Stimulated activated CD8-positive, alpha-beta memory T cell treated with anti-CD3 and anti-CD28 coated beads, Interleukin-7, amount 100 ng/mL, for 1 hour (primary cell): ENCODE results near the gene GLTP.
A peak's percentile ranks its signal among the peaks of the same experiment; 100 is the strongest.
"Not testable (repeated sequence)": the region's sequence is repeated elsewhere in the genome, so short reads cannot be mapped to it uniquely, and the experiment has no call there.

Source experiments
- DNase-seq, 2 donors: peaks; one replicate each; pipeline ENCODE4 v3.0.0-alpha.2; 2020; ENCODE audit warnings: low read depth in 2 of 2

The GLTP gene, protein sequence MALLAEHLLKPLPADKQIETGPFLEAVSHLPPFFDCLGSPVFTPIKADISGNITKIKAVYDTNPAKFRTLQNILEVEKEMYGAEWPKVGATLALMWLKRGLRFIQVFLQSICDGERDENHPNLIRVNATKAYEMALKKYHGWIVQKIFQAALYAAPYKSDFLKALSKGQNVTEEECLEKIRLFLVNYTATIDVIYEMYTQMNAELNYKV

DNA sequence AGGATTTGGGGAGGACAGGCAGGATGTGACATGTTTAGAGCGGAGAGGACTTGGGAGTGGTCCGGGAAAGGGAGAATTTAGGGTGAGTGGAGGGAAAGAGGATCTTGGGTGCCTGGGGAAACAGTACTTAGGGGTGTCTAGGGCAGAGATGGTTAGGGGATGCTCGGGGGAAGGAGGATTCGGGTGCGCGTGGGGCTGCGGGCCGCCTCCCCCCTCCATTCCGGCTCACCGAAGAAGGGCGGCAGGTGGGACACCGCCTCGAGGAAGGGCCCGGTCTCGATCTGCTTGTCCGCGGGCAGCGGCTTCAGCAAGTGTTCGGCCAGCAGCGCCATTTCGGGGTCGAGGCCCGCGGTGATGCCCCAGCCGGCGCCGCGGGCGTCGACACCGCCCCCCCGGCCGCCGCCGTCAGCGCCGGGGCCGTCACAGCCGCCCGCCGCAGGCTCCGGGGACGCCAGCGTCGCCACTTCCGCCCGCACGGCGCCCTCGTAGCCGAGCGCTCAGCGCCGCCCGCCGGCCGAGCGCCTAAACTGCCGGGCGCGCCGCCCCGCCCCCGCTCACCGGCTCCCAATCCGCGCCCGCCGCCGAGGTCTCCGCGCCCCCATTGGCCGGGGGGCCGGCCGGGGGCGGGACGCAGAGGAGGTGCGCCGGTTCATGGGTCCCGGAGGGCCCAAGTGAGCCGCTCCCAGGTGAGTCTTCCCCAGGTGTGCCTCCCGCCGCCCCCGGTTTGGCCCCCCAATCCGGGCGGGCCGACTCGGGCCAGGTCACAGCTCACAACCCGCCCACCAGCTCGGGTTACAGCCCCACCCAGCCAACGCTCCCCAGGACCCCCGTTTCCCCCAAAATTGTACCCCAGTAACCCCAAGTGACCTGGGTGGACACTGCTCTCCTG is at the start of gene GLTP:
Gene GLTP (minus strand): TSS at position 499 of the 889 bp plus-strand sequence. CDS start 167 bp downstream, at position 332.
- DNase-seq: peak; percentile 71 to 77

DNA sequence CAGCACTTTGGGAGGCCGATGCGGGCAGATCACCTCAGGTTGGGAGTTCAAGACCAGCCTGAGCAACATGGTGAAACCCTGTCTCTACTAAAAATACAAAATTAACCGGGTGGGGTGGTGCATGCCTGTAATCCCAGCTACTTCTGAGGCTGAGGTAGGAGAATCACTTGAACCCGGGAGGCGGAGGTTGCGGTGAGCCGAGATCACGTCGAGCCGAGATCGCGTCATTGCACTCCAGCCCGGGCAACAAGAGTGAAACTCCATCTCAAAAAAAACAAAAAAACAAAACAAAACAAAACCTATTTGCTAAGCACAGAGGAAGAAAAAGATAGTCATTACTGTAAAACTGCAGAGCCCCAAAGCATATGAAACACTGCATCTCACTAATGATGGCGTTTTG is 49.0 kb upstream of the GLTP start:
- DNase-seq: not testable (repeated sequence)

DNA sequence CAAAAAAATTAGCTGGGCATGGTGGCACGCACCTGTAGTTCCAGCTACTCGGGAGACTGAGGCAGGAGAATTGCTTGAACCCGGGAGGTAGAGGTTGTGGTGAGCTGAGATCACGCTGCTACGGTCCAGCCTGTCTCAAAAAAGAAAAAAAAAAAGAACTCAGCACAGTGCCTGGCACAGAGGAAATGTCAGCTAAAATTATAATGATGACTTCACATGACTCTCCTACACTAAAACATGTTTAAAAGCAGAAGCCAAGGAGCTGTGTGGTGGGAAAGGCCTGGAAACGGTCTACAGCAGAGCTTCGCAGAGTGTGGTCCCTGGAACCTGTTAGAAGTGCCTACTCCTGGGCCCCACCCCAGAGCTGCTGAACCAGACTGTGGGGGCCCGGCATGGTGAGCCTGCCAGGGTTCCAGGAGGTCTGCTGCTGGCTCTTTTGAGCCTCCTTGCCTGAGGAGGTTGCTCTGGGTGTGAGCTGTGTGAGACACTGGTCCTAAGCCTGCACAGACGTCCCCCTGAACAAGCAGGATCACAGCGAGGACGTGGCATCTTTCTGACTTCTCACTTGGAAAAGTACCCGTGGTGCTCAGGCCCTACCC is 47.8 kb upstream of the GLTP start:
- no peak for DNase-seq

DNA sequence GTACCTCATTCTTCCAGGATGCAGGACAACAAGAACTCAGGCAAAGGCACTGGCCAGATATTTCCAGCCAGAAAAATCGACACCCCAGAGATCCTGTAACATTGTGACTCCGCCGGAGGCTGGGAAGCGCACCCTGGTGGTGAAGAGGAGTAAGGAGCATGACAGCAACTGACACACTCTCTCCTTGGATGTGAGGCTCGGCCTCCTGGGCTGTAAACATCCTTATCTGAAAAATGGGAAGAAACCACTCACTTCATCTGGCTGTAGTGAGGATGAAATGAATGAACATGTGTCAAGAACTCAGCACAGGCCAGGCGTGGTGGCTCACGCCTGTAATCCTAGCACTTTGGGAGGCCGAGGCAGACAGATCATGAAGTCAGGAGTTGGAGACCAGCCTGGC is 47.3 kb upstream of the GLTP start:
- DNase-seq: no peak

DNA sequence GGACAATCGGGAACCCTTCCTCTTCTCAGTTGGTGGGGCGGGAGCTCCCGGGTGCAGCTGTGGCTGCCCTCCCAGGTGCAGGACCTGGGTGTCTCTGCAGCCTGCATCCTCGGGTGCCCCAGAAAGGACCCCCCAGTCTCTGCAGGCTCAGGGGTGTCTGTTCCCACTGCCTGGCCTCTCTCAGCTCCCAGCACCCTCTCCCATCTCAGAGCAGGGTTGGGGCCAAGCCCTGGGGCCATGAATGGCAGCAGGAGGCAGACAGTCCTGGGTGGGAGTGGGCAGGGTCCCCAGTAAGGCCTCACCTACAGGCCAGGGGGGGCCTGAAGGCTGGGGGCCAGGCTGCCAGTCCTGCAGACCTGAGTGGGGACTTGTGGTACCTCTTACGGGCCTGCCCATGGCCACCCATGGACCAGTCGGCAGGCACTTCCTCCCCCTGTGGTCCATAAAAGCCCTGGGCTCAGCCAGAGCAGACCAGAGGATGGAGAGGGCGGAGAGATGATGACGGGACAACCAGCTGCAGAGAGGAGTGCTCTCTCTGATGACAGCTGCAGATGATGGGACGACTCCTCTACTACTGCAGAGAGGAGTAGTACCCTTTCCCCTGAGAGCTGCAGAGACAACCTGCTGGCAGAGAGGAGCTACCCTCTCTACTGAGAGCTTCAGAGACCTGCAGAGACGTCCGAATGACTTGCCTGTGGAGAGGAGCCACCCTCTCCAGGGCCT is 46.3 kb upstream of the GLTP start:
- no peak for DNase-seq

DNA sequence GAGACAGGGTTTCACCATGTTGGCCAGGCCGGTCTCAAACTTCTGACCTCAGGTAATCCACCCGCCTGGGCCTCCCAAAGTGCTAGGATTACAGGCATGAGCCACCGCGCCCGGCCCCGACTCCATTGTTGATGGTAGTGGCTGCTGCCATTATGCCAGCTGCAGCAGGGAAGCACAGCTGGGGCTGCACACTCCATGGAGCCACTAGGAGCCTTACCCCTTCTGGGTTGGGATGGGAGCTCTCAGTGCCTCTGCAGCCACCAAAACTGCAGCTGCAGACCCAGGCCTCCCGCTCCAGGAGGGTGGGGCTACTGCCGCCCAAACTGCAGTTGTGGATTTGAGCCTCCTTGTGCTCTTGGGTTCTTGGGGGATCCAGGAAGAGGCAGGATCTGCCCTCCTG is 45.7 kb upstream of the GLTP start:
- no peak for DNase-seq

DNA sequence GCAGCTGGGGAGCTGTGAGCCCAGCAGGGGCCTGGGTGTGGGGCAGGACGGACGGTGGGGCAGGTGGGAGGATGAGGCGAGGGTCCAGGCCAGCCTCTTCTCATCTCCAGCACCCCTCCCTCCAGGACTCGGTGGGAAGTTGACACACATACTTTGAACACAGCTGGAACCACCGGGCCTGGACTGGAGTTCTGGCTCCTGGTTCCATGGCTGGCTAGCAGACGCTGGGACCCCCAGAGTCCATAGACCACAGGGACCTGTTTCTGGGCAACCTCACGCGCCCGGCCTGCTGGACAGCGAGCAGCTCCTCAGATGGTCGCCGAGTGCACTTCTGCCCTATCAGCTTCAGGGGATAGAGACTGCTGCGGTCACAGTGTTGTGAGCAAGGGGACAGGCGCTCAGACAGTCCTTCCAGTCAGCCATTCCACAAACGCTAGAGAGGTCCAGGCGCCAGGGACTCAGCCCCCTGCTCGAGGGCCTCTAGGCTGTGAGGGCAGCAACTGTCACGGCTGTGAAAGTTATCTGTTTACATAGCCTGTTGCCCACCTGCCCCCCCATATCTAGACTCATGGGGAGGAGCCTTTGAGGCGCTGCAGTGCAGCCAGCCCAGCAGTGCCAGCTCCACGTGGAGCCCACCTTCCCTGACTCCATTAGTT is 45.0 kb upstream of the GLTP start:
- no peak for DNase-seq

DNA sequence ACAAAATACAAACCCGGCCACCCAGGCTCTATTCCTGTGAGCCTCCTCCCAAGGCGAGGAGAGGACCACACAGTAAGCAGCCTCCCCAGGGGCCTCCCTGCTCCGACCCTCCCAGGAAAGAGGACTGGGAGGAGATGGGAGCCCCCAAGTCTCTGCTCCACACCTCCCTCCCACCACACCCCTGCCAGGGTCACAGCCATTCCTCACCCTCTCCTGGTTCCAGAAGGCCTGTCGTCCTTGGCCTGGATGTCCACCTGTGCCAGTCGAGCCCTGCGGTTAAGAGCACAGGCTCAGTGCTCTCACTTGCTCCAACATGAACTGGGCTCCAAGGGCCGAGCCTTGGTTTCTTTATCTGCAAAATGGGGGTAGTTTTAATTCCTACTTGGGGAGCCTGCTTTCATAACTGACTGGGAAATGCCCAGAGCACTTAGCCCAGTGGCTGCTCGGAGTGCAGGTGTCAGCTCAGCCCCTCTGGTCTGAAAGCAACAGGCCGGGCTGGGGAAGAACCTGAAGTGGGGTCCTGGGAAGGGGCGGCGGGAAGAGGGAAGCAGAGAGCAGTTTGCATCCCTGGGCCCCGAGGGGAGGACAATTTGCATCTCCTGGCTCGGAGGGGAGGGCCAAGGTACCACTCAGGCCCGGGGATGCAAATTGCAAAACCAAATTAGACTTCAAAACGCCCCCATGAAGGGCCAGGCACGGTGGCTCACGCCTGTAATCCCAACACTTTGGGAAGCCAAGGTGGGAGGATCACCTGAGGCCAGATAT is 43.3 kb upstream of the GLTP start:
- DNase-seq: no peak

DNA sequence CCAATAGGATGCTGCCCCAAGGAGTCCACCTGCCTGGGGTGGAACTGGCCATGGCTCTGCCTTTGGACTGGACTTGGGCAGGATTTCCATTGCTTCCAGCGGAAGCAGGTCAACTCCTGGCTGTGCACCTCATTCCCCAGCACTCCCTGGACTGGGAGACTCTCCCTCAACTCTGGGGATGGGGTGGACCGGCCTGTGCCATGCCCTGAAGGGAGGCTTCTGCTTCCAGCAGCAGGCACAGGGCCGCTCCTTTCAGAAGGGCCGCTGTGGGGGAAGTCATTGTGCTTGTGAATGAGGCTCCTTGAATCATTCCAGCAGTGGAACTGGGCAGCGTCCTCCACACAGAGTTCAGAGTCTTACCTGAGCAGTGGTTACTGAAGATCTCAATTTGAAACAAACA is 42.7 kb upstream of the GLTP start:
- DNase-seq: no peak

DNA sequence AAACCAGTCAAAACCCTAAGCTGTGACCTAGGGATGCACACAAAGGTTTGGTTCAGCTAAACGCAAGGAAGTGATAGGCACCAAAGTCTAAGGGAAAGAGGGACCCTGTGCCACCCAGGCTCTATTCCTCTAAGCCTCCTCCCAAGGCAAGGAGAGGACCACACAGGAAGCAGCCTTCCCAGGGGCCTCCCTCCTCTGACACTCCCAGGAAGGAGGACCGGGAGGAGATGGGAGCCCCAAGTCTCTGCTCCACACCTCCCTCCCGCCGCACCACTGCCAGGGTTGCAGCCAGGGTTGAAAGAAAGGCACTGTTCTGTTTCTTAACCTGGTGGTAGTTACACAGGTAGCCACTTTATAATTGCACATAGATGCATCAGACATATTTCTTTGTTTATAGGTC is 41.6 kb upstream of the GLTP start:
- no peak for DNase-seq

DNA sequence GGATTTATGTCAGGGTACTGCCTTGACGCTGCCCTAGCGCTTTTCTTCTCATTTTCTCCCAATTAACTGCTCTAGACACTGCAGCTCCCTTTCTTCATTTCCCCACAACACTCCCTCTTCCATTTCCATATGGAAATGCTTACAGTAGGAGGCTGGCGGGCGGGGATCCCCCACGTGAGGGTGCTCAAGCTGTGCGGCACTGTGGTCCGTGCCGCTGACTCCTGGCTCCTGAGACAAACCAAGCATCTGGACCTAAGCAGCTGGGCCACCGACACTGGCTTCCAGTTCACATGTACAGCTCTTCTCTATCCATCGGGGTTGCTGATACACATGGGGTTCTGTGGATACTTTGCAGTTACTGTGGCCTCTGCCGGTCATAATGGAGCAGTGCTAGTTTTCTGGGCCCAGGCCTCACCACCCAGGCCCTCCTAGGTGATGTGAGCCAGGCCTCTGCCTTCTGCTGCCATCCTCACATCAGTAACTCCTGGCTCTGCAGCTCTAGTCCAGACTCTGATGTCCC is 40.0 kb upstream of the GLTP start:
- DNase-seq: no peak

DNA sequence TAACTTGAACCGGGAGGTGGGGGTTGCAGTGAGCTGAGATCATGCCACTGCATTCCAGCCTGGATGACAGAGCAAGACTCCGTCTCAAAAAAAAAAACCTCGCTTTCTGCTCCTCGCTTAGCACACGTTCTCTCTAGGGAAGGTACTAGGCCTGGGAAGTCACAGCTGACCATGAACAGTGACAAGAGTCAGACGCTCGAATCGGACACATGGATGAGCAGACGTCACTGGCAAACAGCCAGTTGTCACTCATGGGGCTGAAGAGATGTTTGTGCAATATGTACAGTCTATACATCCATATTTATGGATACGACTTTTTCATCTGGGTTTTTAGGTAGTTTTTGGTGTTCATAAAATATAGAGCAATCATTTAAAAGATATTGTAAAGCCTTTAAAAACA is 39.1 kb upstream of the GLTP start:
- no peak for DNase-seq

DNA sequence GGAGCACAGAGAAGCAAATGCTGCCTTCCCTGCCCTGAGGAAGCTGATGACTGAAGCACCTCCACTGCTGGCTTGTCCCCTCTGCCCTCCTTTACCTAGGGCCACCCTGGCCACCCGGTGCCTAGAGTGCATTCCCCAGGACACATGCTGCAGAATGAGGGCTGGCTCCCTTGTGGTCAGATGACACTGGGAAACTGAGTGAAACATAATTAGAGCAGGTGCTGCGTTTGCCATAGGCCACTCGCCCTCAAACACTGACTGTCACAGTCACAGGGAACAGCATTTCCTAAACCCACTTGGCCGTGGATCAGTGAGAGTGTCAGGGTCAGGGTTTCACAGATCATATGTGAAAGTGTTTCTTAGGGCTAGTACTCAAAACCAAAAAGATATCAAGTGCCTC is 35.7 kb upstream of the GLTP start:
- DNase-seq: no peak

DNA sequence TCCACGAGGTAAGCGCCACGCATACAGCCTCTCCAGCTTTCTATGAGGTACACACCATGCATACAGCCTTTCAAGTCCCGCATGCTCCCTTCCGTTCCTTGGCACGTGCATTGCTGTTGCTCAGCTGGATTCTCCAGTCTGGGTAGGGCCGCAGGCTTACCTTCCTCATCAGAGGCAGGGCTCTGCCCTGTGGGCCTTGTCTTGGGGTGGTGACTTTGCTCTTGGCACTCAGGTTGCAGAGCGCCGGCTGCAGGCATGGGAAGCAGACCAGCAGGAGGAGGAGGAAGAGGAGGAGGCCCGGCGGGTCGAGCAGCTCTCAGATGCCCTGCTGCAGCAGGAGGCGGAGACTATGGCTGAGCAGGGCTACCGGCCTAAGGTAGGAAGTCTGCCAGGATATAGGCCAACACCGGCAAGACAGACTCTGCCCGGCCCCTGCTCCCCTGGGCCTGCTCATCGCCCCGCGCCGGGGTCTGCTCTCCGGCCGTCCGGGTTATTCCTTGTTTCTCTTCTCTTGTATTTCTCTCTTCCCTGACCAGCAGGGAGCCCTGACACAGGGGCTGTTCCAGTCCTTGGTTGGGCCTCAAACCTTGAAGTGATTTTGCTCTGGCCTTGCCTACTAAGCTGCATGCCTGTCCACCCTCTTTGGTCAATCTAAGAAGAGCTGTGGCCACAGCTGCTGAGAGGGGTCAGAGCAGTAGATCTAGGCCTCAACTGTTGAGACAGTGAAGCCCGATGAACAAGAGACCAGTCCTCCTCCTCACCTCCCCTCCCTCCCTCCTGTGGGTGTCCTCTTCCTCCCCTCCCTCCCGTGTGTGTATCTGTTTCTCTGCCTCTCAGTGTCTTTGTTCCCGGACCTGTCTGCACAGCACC is 35.1 kb upstream of the GLTP start:
- DNase-seq: no peak

DNA sequence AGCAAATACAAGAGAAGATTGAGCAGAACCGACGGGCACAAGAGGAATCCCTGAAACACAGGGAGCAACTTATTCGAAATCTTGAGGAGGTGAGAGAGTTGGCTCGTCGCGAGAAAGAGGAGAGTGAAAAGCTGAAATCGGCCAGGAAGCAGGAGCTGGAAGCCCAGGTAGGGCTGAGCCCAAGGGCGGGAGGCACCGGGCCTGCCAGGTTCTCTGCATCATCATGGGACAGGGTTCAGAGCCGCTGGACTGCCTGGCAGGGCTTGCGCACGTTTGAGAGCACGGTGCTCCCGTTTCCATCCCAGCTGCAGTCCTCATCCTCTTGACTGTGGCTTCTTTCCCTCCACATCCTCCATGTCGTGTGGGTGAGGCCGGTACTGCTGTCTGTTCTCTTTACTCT is 34.1 kb upstream of the GLTP start:
- DNase-seq: no peak

DNA sequence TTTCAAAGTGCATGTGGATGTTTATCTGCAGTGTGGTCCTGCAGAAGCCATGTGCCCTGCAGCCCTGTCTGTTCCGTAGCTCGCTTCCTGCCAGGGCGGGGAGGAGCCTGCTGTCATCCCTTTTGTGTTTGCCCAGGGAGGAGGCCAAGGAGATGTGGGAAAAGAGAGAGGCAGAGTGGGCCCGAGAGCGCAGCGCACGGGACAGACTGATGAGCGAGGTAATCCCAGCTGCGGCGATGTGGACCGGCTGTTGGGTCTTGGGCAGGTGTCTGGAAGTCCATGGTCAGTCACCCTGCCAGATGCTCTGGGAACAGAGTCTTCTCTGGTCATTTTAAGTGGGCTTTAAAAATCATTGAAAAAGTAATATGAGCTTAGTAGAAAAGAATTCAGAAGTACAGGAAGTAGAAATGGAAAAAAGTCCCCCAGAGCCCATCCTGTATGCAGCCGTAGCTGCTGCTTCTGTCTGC is 32.5 kb upstream of the GLTP start:
- DNase-seq: no peak

DNA sequence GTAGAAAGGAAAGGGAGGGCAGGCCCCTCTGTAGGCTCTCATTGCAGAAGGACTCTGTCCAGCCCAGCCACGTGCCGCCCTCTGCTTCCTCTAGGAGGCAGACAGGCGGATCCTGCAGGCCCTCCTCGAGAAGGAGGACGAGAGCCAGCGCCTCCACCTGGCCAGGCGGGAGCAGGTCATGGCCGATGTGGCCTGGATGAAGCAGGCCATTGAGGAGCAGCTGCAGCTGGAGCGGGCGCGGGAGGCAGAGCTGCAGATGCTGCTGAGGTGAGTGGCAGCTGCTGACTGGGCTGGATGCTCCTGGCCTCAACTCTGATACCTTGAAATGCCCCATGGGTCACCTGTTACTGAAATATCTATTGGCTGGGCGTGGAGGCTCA is 30.6 kb upstream of the GLTP start:
- DNase-seq: no peak

DNA sequence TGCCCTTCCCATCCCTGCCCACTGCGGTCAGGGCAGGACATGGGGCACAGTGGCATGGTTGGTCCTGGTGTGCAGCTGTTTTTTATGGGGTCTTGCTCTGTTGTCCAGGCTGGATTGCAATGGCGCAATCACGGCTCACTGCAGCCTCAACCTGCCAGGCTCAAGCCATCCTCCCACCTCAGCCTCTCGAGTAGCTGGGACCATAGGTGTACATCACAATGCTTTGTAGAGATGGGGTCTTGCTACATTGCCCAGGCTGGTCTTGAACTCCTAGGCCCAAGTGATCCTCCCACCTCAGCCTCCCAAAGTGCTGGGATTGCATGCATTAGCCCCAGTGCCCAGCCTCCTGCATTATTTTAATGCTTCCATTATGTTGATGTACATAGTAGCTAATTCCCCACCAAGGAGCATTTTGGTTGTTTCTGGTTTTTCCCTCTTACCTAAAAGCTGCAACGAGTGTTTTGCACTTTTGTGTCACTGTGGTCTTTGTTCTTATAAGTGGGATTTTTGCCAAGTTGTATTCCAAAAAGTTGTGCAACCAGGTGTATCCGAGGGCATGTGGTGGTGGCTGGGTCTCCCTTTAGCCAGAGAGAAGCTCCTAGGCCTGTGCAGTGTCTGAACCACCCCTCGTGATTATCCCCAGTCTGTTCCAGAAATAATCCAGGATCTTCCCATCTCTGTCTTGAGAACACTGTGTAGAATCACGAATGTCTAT is 30.1 kb upstream of the GLTP start:
- no peak for DNase-seq

DNA sequence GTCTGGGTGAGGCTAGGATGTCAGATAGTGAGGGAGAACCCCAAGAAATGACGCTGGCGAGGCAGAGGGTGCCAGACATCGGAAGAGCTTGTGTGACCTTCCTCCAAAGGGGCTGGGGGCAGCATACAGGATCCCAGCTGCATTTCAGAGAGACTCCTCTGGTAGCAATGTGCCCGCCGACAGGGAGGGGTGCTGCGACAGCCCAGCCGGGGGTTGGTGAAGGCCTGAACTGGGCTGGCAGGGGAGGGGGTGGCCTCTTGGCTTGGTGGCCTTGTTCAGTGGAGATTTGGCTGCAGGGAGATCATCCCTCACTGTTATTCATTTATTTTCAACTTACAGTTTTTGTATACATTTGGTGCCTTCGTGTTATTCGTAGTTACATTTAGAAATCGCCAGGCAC is 25.0 kb upstream of the GLTP start:
- DNase-seq: no peak
